Muscle of arm (tissue), 14 donors: ENCODE data around the gene PLEKHG5. TPM values are rescaled to one million over a fixed set of nuclear protein-coding genes. Genes with fewer than 3 reads are reported as not detected.

Source experiments
- DNase-seq: peaks from one replicate; pipeline ENCODE4 v3.0.0-alpha.2; 2013
- long read RNA-seq, 11 donors: transcript quantifications; one replicate each; lab custom pipeline, GENCODE V29; 2026
- polyA plus RNA-seq, 12 donors: library from polyadenylated mRNA; unstranded; fragments of 120-200 nt; gene quantifications; one replicate each; pipeline ENCODE4 v1.2.1, GENCODE V29; 2013; ENCODE audit not compliant: insufficient read length in 12 of 12

PLEKHG5 gene, protein sequence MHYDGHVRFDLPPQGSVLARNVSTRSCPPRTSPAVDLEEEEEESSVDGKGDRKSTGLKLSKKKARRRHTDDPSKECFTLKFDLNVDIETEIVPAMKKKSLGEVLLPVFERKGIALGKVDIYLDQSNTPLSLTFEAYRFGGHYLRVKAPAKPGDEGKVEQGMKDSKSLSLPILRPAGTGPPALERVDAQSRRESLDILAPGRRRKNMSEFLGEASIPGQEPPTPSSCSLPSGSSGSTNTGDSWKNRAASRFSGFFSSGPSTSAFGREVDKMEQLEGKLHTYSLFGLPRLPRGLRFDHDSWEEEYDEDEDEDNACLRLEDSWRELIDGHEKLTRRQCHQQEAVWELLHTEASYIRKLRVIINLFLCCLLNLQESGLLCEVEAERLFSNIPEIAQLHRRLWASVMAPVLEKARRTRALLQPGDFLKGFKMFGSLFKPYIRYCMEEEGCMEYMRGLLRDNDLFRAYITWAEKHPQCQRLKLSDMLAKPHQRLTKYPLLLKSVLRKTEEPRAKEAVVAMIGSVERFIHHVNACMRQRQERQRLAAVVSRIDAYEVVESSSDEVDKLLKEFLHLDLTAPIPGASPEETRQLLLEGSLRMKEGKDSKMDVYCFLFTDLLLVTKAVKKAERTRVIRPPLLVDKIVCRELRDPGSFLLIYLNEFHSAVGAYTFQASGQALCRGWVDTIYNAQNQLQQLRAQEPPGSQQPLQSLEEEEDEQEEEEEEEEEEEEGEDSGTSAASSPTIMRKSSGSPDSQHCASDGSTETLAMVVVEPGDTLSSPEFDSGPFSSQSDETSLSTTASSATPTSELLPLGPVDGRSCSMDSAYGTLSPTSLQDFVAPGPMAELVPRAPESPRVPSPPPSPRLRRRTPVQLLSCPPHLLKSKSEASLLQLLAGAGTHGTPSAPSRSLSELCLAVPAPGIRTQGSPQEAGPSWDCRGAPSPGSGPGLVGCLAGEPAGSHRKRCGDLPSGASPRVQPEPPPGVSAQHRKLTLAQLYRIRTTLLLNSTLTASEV
- 10 to 100 TPM in 5 of 12 donors, 1 to 10 TPM in 6, not detected in 1; 6.5 to 32.0 (median 9.8) TPM for polyA plus RNA-seq
- long read RNA-seq, donor 1, result 0 reads
- long read RNA-seq, donor 2, result 0 reads
- long read RNA-seq, donor 3, result 0 reads
- long read RNA-seq, donor 4, result 0 reads
- long read RNA-seq, donor 5, result 0 reads
- long read RNA-seq, donor 6, result 0 reads
- long read RNA-seq, donor 7, result 0 reads
- long read RNA-seq, donor 8, result 0 reads
- long read RNA-seq, donor 9, result 0 reads
- long read RNA-seq, donor 10, partial matches to known transcripts, result 31 of 32 reads
- long read RNA-seq, donor 10, other reads (novel, unspliced or antisense), result 0 of 32 reads
- long read RNA-seq, donor 11, result 0 reads

DNA sequence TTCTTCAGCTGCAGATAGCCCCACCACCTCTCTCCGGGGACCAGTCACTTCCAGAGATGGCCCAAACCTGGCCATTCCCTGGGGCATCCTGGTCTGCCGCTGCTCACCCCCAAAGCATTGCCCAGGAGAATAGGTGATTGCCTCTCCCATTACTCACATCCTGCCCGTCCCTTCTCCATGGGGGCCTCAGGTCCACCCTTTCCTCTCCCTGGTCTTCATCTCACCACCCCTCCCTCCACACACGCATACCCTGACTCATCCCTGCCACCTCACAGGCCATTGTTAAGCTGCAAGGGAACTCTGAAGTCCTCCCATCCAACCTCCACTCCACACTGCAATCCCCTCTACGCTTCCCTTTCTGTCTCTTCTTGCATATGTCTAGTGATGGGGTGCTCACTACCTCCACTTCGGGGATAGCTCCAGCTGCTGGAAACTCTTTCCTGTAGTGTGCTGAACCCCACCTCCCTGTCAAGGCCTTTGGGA is at the start of gene PLEKHG5:
Gene PLEKHG5, minus strand, starts transcription at position 188 of the 483 bp plus-strand sequence. CDS start 14,096 bp downstream, outside the sequence.
- DNase-seq, result no peak

DNA sequence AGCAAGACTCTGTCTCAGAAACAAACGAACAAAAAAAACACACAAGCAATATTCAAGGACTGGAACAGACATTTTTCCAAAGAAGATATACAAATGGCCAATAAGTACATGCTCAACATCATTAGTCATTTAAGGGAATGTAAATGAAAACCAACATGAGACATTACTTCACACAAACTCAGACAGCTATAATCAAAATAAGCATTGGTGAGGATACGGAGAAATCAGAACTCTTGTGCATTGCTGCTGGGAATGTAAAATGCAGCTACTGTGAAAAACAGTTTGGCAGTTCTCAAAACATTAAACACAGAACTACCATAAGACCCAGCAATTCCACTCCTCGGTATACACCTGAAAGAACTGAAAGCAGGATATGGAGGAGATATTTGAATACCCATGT is 47.5 kb upstream of the PLEKHG5 start:
- no peak for DNase-seq

DNA sequence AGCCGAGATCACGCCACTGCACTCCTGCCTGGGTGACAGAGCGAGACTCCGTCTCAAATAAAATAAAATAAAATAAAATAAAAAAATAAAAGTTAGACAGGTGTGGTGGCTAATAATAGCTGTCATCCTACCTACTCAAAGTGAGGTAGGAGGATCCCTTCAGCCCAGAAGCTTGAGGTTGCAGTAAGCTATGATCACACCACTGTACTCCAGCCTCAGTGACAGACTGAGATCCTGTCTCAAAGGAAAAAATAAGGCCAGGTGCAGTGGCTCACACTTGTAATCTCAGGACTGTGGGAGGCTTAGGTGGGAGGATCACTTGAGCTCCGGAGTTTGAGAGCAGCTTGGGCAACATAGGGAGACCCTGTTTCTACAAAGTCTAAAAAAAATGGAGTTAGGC is 44.8 kb upstream of the PLEKHG5 start:
- no peak for DNase-seq

DNA sequence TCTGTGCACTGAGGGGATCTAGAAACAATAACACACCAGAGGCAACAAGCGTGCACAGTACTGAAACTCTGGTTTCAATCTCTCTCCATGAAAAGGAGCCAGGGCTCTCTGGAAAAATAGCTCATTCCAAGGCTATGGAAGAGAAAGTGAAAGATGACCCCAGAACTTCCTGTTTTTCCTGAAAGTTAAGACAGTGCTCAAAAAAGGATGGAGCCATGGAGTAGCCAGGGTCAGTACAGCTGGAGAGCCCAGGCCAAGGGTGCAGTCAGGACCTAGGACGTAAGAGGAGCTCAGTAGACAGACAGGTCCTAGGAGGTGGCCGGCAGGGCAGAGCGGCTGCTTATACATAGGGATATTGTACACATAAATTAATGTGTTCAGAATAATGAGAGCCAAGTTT is 43.7 kb upstream of the PLEKHG5 start:
- no peak for DNase-seq

DNA sequence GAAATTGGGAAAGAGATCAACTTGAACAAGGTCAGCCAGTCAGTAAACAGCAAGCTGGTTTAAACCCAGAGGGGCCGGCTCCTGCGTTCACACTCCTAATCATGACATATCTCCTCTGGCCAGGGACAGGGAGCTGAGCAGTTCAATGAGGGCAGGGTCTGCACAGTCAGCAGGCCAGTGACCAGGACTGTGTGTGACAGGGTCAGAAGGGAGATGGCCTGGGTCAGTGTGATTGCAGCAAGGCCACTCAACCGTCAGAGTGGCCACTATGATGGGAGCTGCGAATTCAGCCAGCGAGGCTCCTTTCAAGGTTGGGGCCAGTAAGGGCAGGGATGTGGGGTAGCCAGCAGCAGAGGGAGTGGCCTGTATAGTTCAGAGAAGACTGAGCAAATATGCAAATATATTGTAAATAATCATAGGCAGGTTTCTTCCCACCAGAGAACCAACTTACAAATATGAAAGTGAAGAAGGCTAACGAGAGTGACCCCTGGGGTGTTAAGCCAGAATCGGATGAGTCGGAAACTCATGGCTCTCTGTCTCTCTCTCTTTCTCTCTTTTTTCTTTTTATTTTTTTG is 42.9 kb upstream of the PLEKHG5 start:
- no peak for DNase-seq

DNA sequence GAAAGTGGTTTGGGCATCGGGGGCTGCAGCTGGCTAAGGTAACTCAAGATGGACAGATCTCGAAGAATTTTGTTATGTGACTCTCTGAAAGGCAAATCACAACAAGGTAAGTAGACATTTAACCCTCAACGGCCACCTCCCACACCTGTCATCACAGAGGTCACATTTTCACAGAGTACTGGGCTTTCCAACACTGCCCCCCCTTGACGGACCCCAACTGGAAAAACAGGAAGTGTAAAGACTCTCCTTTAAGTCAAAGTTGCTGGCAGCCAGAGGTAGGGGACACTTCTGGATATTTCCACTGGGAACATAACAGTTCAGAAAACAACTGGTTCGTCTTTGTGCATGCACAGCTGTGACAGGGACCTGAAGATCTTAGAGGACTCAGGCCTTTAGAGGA is 40.5 kb upstream of the PLEKHG5 start:
- no peak for DNase-seq

DNA sequence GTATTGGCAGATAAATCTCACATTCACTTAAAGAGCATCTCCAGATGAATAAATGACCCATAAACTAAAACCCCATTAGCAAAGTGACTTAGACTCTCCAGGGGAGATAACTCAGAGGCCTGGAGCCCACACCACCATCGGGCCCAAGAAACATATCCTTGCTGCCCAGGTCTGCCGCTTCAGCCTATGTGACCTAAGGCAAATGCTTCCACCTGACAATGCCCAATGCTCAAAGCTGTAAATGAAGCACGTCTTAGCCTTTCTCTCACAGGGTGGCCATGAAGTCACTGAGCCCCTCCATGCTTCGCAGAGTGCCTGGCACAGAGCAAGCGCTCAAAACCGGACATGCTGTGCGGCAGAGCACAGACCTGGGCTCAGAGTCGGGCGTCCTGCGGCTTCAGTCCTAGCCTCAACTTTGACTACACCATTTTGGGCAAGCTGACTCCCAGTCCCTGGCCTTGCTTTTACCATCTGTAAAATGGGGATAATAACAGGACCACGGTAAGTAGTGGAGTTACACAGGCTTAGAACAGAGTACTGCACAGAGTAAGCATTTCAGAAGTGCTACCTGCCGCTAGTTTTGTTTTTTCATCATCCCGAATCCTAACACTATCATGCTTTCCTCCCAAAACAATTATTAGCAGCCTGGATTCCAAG is 39.2 kb upstream of the PLEKHG5 start:
- no peak for DNase-seq

DNA sequence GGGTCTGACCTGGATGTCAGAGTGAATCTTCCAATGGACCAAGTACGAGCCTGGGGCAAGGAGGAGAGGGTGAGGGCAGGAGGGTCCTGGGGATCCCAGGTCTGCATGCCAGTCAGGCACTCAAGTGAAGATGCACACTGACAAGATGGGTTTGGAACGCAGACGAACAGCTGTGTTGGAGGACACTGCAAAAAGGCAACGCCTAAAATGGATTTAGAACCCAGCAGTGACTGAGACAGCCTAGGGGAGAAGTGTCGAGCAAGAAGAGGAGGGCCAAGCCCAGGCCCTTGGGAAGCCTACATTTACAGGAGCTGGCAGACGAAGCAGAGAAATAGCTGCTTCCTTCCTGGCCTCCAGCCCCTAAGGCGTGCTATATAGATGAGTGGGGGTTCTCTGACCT is 37.0 kb upstream of the PLEKHG5 start:
- no peak for DNase-seq

DNA sequence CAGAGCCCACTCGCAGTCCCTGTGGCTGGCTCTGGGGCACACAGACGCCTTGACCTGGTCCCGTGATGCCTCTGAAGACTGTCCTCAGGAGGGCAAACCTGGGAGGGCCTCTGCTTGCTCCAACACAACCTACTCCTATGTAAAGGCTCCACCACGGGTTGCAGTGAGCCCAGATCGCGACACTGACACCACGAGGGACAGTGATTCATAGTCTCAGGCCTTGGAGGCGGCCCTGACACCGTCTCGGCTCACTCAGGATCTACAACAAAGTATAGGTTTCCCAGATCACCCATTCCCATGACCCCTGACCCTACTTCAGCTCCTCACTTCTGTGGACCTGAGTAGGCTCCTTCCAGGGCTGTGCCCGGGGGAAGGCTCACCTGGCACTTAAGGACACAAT is 34.8 kb upstream of the PLEKHG5 start:
- DNase-seq, result no peak

DNA sequence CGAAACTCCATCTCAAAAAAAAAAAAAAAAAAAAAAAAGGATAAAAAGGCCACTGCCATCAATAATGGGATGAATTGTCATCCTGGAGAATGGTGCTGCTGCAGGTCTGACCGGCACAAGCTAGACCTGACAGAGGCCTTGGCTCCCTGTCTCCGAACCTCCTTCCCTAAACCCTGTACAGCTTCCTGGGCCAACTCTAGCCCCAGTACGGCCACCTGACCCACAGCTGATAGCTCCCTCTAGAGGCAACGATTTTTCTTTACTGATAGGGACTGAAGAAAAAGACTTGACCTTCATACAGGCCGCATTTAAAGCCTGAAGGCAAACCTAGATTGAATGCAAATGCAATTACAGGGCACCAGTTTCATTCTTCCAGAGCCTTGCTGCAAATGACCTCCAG is 32.1 kb upstream of the PLEKHG5 start:
- DNase-seq, result no peak

DNA sequence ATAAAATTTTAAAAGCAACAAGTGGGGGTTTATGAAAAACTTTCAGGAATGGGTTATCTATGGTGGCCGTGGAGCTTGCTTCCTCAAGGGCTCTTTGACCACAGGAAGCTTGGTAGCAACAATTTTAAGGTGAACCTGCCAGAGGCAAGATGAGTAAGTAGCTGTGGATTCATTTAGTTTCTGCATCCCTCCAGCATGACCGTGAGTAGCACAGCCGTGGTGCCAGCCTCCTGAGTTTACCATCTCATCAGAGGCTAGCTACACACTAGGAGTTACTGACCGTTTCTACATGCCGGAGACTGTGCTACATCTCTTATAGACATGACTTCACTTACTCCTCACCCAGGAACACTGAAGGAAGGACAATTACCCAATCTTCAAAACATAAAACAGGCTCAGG is 30.1 kb upstream of the PLEKHG5 start:
- DNase-seq, result no peak

DNA sequence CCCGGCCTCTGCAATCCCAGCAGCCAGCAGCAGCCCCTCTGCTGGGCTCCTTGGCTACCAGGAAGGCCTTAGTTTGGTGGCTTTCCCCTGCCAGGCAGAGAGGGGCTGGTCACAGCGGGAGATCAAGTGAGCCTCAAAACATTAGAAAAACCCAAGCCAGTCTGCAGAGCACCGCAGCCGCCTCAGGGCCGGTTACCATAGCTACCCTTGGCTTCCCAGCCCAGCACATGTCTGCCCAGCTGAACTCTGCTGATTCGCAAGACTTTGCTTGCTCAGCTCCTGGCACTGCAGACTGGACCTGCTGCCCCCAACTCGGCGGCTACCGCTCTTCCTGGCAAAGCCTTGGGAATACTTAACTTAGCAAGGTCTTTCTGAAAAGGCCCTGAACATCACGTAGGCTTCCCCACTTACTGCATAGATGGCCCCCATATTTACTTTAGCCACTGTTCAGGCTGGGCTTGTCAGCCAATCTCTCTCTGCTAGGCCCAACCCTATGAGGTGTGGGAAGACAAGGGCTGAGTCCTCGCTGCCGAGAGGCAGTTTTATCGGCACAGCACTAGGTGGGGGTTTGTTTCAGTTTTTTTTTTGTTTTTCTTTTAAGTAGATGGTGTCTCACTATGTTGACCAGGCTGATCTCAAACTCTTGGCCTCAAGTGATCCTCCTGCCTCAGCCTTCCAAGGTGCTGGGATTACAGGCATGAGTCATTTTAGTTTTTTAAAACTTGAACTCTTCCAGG is 28.6 kb upstream of the PLEKHG5 start:
- DNase-seq, result peak; percentile 64

DNA sequence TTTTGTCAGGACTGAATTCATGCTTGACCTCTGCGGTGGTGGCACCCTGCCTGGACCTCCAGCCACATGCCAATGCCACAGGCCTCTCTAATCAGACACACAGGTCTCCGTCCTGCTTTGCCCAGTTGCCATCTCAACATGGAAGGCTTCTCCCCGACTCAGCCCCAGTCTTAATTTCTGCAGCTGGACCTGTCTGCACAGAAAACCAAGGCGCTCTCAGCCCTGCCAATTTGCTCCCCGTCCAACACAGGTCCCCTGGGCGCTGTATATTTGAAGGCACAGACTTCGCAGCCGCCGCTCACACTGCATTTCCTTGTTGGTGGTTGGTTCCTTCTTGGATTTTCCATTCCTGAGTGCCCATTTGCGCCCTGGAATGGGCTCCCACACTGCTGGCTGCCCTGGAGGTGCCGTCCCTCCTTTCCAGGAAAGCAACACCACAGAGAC is 28.0 kb upstream of the PLEKHG5 start:
- DNase-seq, result peak; percentile 54

DNA sequence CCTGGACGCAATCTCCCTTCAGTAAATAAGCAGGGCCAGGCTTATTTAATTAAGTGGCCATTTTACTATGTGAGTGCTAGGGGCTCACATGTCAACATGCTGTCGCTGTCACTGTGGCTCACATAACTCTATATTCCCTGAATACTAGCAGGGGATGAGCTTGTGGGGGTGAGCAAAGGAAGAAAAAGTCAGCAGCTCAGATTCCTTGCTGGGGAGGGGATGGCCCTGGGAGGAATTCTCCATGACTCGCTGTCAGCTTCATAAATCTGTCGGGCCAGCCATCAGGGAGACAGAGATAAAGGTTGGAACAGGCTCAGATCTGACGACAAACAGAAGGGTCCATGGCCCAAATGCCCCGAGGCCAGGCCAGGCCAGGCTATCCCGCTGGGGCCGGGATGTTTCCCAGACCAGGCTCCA is 26.0 kb upstream of the PLEKHG5 start:
- no peak for DNase-seq

DNA sequence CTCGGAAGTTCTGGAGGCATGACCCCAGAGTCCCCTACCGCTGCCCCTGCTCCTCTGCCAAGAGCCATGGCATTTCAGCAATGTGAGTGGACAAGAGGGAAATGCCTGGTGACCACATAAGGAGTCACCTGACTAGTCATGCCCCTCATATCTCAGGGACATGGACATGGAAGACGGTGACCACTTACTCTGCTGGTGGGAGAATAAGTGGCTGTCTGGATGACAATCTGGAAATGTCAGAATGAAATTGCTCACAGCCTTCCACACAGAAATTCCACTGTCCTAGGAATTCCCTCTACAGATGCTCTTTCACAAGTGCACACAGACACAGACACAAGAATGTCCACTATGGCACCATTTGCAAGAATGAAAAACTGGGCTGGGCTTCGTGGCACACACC is 24.3 kb upstream of the PLEKHG5 start:
- DNase-seq, result no peak

DNA sequence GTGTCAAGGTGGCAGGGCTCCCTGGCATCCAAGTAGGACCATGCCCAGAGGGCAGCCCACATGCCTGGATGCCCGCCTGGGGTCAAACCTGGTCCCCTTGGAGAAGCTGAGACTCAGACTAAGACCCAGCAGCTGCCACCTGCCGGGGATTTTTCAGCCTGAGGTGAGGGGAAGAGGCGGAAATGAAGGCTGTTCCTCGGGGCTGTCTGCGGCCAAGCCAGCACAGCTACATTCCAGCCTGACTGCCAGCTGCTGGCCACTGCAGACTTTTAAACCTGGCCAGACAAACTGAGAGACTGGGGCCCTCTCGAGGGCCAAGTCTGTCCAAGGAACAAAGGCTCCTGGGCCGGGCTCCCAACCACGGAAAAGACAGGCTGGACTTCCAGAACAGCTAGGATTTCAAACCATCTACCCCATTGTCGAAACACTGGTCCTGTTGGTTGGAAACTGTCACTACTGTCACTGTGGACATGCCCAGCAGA is 21.9 kb upstream of the PLEKHG5 start:
- no peak for DNase-seq

DNA sequence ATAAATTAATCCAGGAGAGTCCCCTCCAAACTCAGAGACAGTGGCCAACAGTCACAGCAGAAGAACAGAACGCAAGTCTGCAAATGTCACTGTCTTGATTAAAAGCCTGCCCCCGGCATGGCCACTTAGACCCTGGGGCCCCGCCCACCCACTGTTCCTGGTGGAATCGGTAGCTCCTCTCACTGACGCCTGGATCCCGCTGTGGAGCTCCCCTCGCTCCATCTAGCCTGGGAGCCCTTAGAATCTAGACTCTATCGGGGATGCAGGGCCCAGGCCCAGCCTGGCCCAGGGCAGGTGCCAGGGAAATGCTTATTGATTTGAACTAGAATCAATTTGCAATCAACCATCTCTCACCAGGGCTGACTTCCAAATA is 21.4 kb upstream of the PLEKHG5 start:
- no peak for DNase-seq

DNA sequence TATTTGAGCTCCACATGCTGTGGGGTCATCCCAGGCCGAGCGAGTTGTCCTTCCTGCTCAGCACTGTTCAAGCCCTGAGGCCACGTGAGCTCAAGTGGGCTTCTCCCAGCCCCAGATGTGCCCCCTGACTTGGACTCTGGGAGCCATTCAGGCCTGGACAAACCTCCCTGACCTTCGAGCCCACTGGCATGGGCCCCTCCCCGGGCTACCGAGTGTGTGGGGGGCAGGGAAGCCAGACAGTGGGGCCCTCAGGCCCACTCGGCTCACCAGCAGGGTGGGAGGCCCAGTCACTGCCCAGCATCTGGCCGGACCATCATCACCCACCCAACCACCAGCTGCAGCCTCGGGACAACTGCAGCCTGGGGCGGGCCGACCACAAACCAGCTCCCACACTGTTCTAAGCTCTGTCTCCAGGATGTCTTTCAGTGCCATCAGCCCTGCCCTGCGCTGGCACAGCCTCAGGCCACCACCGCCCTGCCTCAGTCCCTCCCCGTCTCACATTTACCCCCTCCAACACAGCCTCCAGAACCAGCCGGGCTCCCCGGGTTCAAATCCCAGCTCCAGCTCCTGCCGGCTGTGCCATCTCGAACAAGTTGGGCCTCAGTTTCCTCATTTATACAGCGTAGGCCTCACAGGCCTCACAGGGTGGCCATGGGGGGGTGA is 20.9 kb upstream of the PLEKHG5 start:
- no peak for DNase-seq

DNA sequence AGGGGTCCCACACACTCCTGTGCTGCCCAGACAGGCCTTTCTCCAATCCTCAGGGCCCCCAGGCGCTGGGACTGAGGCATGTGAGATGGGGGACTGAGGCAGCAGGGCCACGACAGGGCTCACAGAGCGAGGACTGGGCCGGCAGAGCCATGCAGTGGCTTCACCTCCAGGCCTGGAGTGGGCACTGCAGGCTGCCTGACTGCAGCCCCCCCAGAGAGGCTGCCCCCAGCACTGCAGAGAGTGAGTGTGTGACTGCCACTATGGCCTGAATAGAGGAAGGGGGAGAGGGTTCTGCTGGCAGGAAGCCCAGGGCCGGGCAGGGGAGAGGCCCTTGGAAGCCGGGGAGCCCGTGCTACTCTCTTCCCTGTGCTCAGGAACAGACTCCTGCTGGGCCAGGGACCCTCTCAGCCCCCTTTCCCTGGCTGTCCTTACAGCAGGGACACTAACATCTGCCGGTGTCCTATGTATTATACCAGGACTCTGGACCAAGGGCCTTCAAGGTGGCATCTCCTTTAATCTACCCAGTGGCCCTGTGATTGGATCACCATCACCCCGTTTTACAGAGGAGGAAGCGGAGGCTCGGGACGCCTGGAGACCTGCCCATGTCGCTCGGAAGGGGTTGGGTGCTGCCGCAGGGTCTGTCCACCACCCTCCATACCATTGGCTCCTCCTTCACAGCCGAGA is 20.2 kb upstream of the PLEKHG5 start:
- DNase-seq, result no peak
